T47D (cell line): Measurements from ENCODE around the gene CXCR5.

Source experiments
- DNase-seq, 2 experiments: peaks; one replicate each; pipeline versions ENCODE4 v3.0.0 to v3.0.0-alpha.2; 2011 to 2012; ENCODE audit warnings: low read depth in 1 of 2, low spot score in 1 of 2
- JUND ChIP-seq: IDR thresholded peaks from 2 replicates; pipeline ENCODE4 v1.6.1; 2012; ENCODE audit warnings: low read depth
- in situ Hi-C: cut with HindIII; loops from 2 replicates; pipeline ENCODE4 v1.10.0; 2016; ENCODE audit warnings: low sequenced_read_pairs, low pct_unique_long_range_greater_than_20kb

Gene CXCR5

GRCh38 chr11:118896472-118896913 is 12.8 kb downstream of the CXCR5 start:
- in situ Hi-C loops: no loop called here
- no peak for DNase-seq
- no peak for TF ChIP-seq JUND

- in situ Hi-C loops: no loop called here
- no peak for DNase-seq
These were observed 13.4 kb downstream of the CXCR5 start for GRCh38 chr11:118896921-118897591.

GRCh38 chr11:118897721-118898310 is 14.1 kb downstream of the CXCR5 start:
- TF ChIP-seq JUND: no peak
- DNase-seq: no peak
- in situ Hi-C loops: no loop called here

More at GRCh38 chr11:118896921-118897591, 13.4 kb downstream of the CXCR5 start:
- no peak for TF ChIP-seq JUND

- in situ Hi-C loops: no loop called here
- no peak for DNase-seq
These were observed 15.0 kb downstream of the CXCR5 start for GRCh38 chr11:118898400-118899295.

GRCh38 chr11:118899296-118899688 is 15.6 kb downstream of the CXCR5 start:
- no peak for TF ChIP-seq JUND
- no peak for DNase-seq
- in situ Hi-C loops: no loop called here

More at GRCh38 chr11:118898400-118899295, 15.0 kb downstream of the CXCR5 start:
- TF ChIP-seq JUND: no peak

GRCh38 chr11:118899706-118900360 is 16.1 kb downstream of the CXCR5 start:
- in situ Hi-C loops: no loop called here
- no peak for TF ChIP-seq JUND
- no peak for DNase-seq

- in situ Hi-C loops: no loop called here
- DNase-seq: no peak
- TF ChIP-seq JUND: no peak
These were observed 17.1 kb downstream of the CXCR5 start for GRCh38 chr11:118900535-118901384.

GRCh38 chr11:118901494-118902335 is 18.0 kb downstream of the CXCR5 start:
- in situ Hi-C loops: no loop called here
- DNase-seq: no peak
- TF ChIP-seq JUND: no peak

GRCh38 chr11:118902336-118903203 is 18.9 kb downstream of the CXCR5 start:
- in situ Hi-C loops: no loop called here
- TF ChIP-seq JUND: no peak
- DNase-seq: no peak
